NCI-H2081 treated with DMSO at 0.1 percent for 48 hours (cell line): ENCODE measurements around the gene CPS1.

Experiments
- DNase-seq: peaks from one replicate; lab custom pipeline; 2025; lab: John Stamatoyannopoulos, UW

Gene CPS1

DNA sequence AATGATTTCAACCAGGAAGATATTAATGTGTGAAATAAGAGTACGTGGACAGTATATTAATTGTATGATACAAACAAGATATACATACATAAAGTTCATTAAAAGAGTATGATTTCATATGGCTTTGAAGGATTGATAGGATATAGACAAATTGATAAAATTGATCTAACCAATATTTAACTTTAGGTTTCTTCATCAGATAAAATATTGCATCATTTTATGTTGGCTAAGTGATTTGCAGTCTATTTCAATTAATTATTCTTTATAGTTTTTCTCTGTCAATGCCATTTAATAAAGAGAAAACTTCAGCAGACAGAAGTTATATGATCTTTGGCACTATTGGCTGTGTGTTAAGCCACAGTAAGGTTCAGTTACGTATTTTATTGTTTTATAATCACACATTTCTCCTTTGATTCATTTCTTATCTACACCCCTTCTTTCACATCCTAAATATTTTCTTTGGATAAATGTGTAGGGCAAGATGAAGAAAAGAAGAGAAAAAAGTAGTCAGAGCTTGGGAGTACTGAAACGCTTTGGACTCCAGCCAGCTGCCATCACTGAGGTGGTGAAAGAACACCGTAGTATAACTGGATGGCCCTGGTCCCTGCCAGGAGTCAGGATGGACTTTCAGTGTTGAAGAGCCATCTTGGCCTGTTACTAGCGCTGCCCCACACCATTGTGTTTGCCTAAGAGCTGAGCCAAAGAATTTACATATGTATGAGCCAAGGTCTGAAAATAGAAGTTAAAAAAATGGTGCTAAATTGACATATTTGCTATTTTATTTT, 9.8 kb upstream of the CPS1 start:
- DNase-seq: no peak

DNA sequence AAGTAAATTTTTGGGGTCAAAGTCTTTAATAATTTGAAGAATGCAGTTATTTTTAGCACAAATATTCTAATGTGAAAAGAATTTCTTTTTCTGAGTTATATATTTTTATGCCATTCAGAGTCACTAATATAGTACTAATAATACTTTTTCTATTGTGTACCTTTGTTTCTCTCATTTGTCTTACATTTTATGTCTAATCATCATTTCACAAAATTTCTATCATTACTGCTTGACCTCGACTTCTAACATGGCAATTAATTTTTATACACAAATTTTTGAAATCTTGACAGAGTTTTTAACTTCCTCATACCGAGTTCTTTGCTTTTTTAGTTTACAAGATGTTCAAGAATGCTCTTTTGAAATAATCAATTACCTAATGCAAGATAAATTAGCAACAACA, 8.4 kb upstream of the CPS1 start:
- no peak for DNase-seq

DNA sequence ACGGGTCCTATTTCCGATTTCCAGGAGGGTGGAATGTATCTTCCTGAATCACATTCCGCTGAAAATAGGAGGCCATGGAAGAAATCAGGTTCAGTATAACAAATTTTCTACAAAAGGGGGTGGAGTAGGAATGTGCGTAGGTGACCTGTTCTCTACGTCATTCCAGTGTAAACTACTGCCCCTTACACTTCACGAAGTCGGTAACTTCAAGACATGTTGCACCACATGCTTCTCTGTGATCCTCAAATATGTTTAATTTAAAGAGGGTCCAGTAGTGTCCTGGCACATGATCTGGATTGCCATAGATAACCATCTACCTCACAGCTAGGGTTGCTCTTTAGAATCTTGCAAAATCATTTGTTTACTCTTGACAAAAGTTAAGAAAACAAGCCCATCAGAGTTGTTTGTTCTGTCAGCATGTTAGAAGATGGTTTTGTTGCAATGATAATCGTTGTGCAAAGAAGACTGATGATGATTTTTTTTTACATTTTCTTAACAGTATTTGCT, 7.5 kb upstream of the CPS1 start:
- no peak for DNase-seq

DNA sequence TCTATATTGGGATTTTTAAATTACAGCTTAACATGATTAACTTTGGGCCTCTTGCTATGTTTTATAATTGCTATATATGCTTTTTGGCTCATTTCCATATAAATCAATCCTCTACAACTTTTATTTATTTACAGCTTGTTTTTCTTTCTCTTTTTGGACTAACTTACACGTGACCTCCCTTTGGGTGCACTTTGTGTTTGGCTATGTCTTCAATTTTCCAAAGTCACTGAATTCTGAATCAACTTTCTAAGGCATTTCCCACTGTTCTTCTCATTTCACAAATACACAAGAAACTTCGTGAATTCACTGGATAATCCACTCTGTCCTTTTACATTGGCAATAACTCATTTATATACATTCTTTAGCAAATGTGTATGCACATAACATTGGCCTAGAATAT, 5.4 kb upstream of the CPS1 start:
- DNase-seq: no peak

DNA sequence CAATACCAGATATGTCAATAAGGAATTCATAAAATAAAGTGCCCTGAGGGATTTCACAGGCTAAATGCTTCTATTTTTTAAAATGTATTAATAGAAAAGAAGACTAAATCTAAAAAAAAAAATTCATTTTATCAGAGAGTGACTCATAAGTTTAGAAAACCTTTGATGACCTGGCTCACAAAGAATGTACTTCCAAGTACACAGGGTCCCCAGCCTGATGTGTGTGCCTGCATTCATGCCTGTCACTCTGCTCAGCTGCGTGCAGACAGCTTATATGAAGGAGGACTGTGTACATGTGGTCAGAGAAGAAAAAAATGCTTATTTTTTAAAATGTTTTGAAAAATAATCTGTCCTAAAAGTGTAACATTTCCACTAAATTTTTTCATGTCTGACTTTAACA, 3.0 kb upstream of the CPS1 start:
- DNase-seq: no peak

DNA sequence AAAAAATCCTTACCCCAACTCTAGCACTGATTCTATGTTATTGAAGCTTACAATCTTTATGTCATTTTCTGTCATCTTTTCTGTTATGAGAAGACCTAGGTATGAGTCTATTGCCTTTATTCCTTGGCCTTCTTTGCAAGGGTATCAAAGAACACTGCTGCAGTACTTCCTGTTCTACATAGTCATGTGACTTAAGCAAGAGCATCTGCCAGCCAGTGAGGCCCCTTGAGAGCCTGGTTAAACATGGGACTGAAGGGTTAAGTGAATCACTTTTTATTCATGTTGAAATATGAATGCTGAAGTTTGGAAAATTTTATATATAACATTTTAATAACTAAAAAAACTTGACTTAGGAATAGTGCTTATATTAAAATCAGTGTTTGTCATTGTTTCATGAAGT, 844 bp upstream of the CPS1 start:
- DNase-seq: no peak

DNA sequence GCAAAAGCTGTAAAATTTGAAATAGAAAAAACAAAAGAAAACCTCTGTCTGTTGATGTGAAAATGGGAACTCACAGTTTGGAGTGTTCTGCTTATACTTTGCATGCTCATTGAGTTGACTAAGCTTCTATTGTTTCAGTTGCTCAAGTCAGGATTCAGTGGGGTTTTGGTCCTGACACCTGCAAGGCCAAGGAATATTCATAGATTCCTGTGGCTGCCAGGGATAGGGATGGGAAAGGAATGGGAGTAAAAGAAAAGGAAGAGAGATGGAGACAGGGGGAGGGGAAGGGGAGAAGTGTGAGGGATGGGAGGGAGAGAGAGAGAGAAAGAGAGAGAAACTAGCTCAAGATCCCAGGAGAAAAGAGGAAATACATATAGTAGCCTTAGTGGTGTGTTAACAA, 1.3 kb downstream of the CPS1 start:
- no peak for DNase-seq

DNA sequence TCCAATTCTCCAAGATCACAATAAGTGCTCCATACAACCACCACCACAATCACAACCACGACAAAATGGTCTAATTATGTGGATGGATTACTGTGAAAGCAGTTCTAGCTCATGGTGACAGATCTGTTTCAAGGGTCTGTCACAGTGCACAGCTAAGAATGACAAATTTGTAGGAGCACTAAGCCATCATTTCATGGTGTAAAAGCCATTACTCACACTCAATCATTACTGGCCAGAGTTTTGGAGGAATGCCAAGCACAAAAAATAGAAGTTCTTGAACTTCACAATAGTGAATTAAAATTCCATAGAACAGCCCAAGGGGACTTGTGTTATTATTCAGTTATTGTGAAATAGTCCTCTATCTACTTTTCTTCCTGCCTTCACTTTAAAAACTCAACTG, 2.3 kb downstream of the CPS1 start:
- DNase-seq: no peak

DNA sequence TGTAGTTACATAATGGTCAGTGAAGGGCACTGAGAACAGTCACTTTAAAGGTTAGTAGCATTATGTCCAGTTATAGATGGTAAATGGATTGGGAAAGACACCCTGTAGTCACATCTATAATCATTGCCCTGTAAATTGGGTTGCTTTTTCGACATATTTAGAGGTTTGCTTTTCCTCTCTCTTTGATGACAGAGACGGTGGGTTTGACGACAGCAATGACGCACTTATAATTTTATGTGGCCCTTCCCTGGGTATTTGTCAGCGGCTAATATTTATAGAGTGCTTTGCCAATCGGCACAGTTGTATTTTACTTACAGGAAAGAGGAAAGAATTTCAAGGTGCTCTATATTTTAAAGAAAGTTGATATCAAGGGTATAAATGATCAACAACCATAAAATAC, 2.8 kb downstream of the CPS1 start:
- DNase-seq: no peak

DNA sequence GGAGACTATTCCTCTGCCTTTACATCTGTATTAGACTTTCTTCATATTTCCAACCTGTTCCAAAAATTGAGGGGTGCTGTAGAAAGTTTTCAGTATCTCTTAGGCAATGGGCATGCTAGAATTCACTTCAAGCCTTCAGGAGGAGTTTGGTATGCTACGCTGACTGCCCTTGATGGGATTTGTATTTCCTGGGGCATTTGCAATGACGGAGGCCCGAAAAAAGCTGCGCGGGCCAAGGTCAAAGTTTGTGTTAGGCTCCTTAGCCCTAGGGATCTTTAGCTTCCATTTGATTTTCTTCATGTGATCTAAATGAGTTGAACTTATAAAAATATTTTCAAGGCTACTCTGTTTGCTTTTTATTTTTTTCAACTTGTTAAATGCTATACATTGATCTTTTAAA, 5.1 kb downstream of the CPS1 start:
- no peak for DNase-seq

DNA sequence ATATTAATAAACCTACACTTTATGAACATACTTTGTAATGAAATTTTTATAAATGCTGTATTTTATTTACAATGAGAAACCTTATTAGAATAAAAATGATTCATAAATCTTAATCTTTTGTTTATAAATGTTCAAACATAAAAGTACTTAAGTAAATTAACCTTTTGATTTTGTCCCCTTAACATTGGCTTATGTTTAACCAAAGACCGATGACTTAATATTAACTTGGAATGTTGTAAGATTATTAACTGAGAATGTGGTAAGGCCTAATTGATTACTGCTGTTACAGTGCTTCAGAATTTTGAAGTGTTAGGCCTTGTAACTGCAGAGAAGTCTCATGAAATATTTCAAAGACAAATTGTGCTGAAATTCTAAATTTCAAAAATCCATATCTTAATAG, 5.7 kb downstream of the CPS1 start:
- no peak for DNase-seq

DNA sequence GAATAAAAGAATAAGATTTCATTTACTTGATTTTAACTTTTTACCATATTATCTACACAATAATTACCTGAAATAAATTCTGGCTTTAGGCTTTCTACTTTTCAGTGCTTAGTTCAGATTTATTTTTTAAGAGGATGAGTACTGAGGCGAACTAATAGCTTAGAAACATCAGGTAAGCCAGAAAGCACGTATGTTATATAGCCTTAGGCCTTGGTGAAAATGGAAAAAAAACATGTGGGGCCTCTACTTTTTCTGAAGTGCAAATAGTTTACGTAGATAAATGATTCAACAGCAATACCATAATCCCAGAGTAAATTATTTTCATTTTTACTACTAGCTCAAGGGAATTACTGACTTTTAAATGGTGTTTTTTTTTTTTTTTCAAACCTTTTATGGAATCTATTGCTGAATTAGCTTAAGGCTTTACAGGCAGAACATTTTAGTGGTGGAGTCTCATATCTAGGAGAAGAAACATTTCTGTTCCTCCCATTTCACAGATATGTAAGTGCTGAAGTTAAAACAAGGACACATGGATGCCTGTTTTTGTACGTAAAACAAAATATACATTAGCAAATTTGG, 6.2 kb downstream of the CPS1 start:
- no peak for DNase-seq

DNA sequence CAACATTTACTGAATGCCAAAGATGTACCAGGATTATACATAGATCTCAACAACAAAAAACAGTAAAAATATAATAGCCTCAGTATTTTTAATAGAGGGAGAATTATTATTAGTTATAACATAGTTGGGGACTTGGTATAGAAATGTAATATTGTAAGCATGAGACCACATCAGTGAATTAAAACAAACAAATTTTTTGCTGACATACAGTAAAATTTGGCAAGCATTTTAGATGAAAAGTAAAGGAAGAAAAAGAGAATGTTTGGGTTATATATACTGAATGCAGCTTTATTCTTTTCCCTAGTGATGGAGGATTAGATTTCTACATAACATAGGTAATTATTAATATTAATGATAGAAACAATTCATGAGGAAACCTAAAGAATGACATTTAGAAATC, 10.9 kb downstream of the CPS1 start:
- no peak for DNase-seq

DNA sequence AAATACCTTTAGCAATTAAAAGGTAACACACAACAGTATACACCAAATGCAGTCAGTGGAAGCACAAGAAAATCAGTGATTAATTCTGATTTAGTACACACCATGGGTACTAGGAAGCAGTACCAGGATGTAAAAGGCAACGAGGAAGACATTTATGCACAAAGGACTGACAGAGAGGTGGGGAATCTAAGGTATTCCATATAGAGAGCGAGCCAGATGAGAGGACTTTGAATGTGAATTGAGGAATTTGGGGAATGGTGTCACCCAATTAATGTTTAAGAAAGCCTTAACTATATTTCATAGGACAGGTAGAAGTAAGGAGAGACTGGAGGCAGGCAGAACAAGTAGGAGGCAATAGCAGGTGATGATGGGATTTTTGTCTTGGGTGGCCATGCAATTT, 11.7 kb downstream of the CPS1 start:
- no peak for DNase-seq

DNA sequence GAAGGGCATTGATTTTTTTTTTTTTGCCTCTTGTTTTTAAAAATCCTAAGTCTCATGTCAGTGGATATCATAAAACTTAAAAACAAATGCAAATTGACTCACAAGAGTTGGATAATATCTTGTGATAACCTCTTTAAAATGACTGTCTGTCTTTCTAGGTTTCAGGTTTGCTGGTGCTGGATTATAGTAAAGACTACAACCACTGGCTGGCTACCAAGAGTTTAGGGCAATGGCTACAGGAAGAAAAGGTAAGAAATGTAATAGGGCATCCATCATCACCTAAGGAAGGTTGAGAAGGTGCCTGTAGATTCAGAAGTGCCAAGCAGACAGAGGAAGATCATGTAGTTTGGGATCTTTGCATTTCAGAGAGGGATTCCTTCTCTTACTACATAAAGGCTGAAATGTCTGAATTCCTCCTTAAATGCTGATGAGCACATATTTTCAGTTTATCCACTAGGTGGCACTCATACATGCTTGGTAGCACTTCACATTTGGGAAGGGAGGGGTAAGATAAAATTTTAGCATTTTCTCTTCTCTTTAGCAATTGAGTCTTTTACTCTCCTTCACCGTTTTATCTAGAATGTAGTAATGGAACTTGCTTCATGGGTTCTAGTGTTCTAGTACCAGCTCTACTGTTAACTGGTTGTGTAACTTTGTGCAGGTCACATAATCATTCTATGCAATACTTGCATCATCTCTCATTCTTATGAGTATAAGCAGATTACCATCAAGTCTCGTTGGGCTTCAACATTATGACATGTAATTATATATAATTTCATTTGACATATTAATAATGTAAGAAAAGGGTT, 21.1 kb downstream of the CPS1 start:
- peak; percentile 16 for DNase-seq

DNA sequence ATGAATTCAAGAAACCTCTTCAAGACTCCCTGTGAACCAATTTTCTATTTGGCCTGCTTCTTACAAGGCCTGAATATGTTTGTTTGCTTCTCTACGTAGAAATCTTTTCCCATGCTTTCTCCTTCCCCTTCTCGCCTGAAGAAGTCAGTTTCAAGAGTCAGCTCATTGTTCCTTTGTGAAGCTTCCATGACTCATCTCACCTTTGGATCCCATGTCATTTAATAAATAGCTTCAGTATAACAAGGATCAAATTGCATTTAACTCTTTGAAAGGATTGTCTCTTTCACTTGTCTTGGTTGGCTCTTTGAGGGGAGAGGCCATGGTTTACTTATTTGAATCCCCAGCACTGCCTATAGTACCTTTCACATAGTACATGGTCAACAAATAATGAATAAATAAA, 28.4 kb downstream of the CPS1 start:
- no peak for DNase-seq

DNA sequence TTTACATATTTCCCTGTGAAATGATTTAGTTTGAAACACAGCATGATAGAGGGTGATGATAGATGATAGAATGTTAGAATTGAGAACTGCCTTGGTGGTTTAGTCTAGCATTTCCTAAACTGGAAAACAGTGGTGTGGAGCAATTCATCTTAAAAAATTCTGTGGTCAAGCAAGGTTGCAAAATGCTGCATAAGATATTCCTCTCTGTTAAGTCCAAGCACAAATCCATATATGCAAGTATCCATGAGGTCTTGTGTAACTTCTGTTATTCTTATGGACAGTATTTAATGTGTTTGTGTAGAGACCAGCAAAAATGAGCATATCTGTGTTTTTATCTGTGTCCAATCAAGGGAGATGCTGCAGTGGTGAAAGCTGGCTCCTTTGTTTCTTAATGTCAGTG, 30.0 kb downstream of the CPS1 start:
- no peak for DNase-seq

DNA sequence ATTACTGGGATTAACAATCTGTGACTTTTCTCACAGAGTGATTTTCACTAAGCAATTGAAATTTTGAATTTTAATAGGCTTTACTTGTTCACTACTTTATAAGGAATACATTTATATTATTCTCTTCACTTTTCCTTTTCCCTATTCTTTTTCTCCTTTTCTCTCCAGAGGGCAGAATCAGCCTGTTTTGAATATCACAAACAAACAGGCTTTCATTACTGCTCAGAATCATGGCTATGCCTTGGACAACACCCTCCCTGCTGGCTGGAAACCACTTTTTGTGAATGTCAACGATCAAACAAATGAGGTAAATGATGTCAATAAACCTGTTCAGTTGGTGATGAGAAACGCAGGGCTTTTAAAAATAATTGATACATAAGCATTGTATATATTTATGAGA, 35.3 kb downstream of the CPS1 start:
- DNase-seq: no peak

DNA sequence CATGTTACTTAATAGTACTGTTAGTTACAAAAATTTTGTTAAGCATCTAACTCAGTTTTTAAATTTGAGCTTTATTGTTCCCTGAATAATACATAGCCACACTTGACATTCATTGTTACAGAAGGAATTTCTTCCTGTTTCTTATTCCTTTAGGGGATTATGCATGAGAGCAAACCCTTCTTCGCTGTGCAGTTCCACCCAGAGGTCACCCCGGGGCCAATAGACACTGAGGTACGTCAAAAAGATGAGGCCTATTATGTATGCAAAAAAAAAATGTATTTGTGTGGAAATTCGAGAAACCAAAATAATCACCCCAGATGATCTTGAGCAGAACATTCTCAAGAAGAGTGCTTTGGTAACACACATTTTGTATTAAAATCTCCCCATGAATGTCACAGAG, 36.3 kb downstream of the CPS1 start:
- no peak for DNase-seq

DNA sequence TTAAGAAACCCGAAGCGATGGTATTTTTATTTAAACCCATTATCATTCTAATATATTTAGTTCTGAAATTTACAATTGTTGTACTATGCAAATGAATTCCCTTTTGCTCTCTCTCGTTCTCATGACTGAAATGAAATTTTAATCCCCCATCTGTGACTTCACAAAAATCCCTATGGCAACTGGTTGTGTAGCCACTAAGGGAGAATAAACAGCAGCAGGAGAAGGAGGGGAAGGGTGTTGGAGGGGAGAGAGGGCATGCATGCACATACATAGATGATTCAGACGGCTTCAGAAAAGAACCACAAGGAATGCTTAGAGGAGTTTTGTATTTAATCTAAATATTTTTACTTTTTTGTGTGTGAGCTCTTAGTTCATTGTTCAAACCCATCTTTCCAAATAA, 36.8 kb downstream of the CPS1 start:
- DNase-seq: no peak

DNA sequence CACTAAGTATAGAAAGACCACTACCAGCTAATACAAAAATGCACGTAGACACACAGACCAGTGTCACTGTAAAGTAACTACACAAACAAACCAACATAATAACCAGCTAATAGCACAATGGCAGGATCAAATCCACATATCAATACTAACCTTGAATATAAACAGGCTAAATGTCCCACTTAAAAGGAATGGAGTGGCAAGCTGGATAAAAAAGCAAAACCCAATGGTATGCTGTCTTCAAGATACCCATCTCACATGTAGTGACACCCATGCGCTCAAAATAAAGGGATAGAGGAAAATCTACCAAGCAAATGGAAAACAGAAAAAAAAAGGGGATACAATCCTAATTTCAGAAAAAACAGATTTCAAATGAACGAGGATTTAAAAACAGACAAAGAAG, 41.8 kb downstream of the CPS1 start:
- DNase-seq: no peak

DNA sequence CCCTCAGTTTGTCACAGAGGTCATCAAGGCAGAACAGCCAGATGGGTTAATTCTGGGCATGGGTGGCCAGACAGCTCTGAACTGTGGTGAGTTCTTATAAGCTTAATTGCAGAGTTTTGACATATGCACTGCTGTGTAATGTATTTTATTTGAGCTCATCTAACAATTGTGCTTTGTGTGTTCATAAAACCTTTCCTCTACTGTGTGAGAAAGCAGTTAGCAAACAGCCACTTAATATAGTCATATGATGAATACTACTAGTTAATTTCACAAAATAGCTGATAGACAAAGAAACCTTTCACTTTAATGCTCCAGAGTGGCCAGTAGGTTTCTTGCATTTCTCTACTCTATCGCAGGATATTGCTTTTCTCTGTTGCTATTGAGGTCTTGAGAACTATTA, 43.1 kb downstream of the CPS1 start:
- no peak for DNase-seq

DNA sequence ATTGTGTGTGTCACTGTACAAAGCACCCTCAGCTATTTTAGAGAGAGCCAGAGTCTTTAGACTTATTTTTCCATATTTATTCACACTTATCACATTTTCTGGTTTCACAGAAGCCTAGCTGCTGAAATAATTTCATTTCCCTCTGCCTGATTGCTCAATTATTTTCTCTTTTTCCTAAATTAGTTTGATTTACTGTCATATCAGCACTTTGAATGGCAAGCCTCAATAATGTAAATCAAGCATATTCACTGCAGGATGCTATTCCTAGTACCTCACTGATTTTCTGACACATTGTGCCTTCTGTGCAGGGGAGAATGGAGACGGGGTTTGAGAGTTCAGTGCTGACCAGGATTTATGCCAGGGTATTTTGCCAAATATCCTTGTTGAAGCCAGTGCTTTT, 48.3 kb downstream of the CPS1 start:
- no peak for DNase-seq
